ENCODE measurements around the gene ENOX1.
A peak's percentile ranks its signal among the peaks of the same experiment; 100 is the strongest.

ENOX1 gene

GRCh38 chr13:43584751-43585150, 202.0 kb downstream of the ENOX1 start:
- no peak for DNase-seq

GRCh38 chr13:43583321-43583720, 203.5 kb downstream of the ENOX1 start:
- DNase-seq: peak; percentile 57

- no peak for DNase-seq
Observed at GRCh38 chr13:43580280-43580679, 206.5 kb downstream of the ENOX1 start.

- DNase-seq: no peak
Observed at GRCh38 chr13:43579321-43579720, 207.5 kb downstream of the ENOX1 start.

- no peak for DNase-seq
Observed at GRCh38 chr13:43574605-43575004, 212.2 kb downstream of the ENOX1 start.

- peak; percentile 57 for DNase-seq
Observed at GRCh38 chr13:43573802-43574514, 212.8 kb downstream of the ENOX1 start.

GRCh38 chr13:43573361-43573740, 213.4 kb downstream of the ENOX1 start:
- DNase-seq: peak; percentile 52

- peak; percentile 89 for DNase-seq
Observed at GRCh38 chr13:43572656-43573360, 214.0 kb downstream of the ENOX1 start.

GRCh38 chr13:43569658-43570057, 217.1 kb downstream of the ENOX1 start:
- DNase-seq: no peak

GRCh38 chr13:43567608-43568007, 219.2 kb downstream of the ENOX1 start:
- peak; percentile 68 for DNase-seq

GRCh38 chr13:43564952-43565351, 221.8 kb downstream of the ENOX1 start:
- no peak for DNase-seq

GRCh38 chr13:43561081-43561480, 225.7 kb downstream of the ENOX1 start:
- no peak for DNase-seq

- DNase-seq: no peak
Observed at GRCh38 chr13:43558939-43559338, 227.8 kb downstream of the ENOX1 start.

- DNase-seq: no peak
Observed at GRCh38 chr13:43558326-43558725, 228.4 kb downstream of the ENOX1 start.

- DNase-seq: no peak
Observed at GRCh38 chr13:43555667-43556066, 231.1 kb downstream of the ENOX1 start.

GRCh38 chr13:43551897-43552456, 234.8 kb downstream of the ENOX1 start:
- DNase-seq: no peak

GRCh38 chr13:43546816-43547215, 240.0 kb downstream of the ENOX1 start:
- DNase-seq: no peak

- no peak for DNase-seq
Observed at GRCh38 chr13:43546251-43546650, 240.5 kb downstream of the ENOX1 start.

GRCh38 chr13:43545317-43545874, 241.4 kb downstream of the ENOX1 start:
- peak; percentile 27 for DNase-seq

- no peak for DNase-seq
Observed at GRCh38 chr13:43544631-43545030, 242.1 kb downstream of the ENOX1 start.

GRCh38 chr13:43544011-43544410, 242.8 kb downstream of the ENOX1 start:
- peak; percentile 60 for DNase-seq

- peak; percentile 54 for DNase-seq
Observed at GRCh38 chr13:43543331-43543730, 243.4 kb downstream of the ENOX1 start.

- peak; percentile 38 for DNase-seq
Observed at GRCh38 chr13:43537124-43537523, 249.6 kb downstream of the ENOX1 start.

GRCh38 chr13:43529796-43530195, 257.0 kb downstream of the ENOX1 start:
- DNase-seq: no peak

Data from fibroblast of skin of right quadriceps (primary cell).